Brain microvascular endothelial cell (primary cell): Measurements from ENCODE around the gene SLC9C1.

Experiments
- DNase-seq: peaks from one replicate; pipeline ENCODE4 v3.0.0-alpha.2; 2020
- H3K27ac ChIP-seq: fragments of 250-450 bp; sonication (Bioruptor Pico); 2 replicates; pipeline ENCODE4 v1.5.1; 2020; ENCODE audit warnings: mild to moderate bottlenecking, moderate library complexity
- H3K27me3 ChIP-seq: fragments of 250-450 bp; sonication (Bioruptor Pico); replicated peaks from 2 replicates; pipeline ENCODE4 v1.5.1; 2020; ENCODE audit warnings: mild to moderate bottlenecking
- H3K36me3 ChIP-seq: fragments of 250-450 bp; sonication (Bioruptor Pico); replicated peaks from 2 replicates; pipeline ENCODE4 v1.5.1; 2020; ENCODE audit warnings: mild to moderate bottlenecking
- H3K4me3 ChIP-seq: 2 replicates; pipeline ENCODE4 v1.5.1; 2011; ENCODE audit warnings: low read depth, mild to moderate bottlenecking, control low read depth, low read length, moderate library complexity
- in situ Hi-C: cut with HindIII; loops from 2 replicates; pipeline ENCODE4 v1.10.0; 2017; ENCODE audit warnings: low sequenced_read_pairs, low pct_ligation_motif_present
- TF ChIP-seq, protein P1 (sequence below): IDR thresholded peaks from 2 replicates; pipeline ENCODE4 v1.5.1; 2011; ENCODE audit warnings: low read depth, mild to moderate bottlenecking, moderate library complexity, low read length, control low read depth, inconsistent platforms; ENCODE audit errors: missing control alignments

The SLC9C1 gene

DNA sequence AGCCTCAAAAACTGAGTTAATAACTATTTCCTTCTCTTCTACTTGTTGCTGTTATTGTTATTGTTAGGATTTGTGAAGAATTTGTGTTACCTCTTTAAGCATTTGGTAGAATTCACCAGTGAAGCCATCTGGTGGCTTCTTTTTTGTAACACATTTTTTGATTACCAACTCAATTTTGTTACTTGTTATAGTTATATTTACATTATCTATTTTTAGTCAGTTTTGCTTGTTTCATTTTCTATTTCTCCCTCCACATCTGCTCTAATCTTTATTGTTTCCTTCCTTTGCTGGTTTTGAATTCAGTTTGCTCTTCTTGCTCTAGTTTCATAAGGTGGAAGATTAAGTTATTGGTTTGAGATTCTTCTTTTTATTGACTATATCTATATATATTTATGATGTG is 3.7 kb upstream of the SLC9C1 start:
- Histone ChIP-seq H3K27me3 (no peaks in the 10 kb centered on the region), H3K27ac (no peak overlapping the region), H3K36me3 (no peaks in the 10 kb centered on the region), H3K4me3 (no peak overlapping the region)
- in situ Hi-C loops: no loop called here
- no peak for DNase-seq
- TF ChIP-seq, protein P1, sequence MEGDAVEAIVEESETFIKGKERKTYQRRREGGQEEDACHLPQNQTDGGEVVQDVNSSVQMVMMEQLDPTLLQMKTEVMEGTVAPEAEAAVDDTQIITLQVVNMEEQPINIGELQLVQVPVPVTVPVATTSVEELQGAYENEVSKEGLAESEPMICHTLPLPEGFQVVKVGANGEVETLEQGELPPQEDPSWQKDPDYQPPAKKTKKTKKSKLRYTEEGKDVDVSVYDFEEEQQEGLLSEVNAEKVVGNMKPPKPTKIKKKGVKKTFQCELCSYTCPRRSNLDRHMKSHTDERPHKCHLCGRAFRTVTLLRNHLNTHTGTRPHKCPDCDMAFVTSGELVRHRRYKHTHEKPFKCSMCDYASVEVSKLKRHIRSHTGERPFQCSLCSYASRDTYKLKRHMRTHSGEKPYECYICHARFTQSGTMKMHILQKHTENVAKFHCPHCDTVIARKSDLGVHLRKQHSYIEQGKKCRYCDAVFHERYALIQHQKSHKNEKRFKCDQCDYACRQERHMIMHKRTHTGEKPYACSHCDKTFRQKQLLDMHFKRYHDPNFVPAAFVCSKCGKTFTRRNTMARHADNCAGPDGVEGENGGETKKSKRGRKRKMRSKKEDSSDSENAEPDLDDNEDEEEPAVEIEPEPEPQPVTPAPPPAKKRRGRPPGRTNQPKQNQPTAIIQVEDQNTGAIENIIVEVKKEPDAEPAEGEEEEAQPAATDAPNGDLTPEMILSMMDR: no peak

DNA sequence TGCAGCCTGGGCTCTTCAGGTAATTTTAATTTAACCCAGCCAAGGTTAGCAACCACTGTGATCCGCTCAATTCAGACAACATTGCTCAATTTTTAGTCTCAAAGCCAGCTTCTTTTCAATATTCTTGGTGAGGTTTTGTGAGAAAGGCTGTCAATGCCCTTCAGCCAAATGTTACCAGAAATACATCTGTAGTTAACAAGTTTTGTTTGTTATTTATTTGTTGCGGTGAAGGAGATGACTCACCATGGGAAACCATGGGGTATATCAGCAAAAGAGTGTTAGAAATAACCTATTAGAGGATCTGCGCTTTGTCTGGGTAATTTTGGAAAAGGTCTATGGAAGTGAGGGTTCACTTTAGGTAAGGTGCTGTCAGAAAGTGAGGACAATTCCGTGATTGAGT is 5.0 kb downstream of the SLC9C1 start:
- H3K4me3 ChIP-seq: no peak overlapping the region
- no peak overlapping the region for H3K27ac ChIP-seq
- no peak for DNase-seq
- in situ Hi-C loops: no loop called here
- no peaks in the 10 kb centered on the region for H3K27me3 ChIP-seq
- no peaks in the 10 kb centered on the region for H3K36me3 ChIP-seq
- TF ChIP-seq, protein P1: no peak

DNA sequence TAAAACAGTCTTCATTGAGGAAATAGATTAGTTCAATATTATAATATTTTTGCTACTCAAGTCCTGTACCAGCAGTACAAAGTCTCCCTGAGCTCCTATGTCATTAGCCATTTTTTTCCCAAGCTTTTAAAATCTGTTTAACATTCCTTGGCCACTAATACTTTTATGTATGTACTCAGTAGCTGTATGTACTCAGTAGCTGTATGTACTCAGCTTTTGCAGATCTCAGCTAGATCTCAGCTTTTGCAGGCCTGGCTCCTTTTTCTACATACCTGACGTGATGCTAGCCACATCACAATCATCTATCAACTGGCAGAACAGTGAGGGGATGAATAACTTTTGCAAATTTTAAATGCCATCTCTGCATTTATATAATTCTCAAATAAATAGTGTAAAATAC is 13.8 kb downstream of the SLC9C1 start:
- DNase-seq: no peak
- no peaks in the 10 kb centered on the region for H3K36me3 ChIP-seq
- no peaks in the 10 kb centered on the region for H3K27me3 ChIP-seq
- TF ChIP-seq, protein P1: no peak
- no peak overlapping the region for H3K27ac ChIP-seq
- in situ Hi-C loops: no loop called here
- no peak overlapping the region for H3K4me3 ChIP-seq

DNA sequence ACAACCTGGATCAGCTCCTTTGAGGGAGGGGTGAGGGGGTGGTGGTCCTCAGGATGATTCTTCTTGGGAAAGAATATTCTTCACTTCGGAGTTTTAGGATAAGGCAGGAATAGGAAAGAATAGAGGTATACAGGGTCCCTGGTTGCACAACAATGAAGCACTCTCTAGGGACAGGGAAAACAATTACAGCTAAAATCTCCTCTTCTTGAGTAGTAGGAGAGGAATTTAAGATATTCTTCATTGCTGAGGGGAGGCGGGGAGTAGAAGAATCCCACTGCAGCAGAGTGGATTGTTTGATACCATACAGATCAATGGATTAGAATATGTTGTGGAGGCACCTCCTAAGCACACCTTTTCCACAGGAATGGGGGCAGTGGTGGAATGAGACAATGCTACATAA is 20.5 kb downstream of the SLC9C1 start:
- DNase-seq: no peak
- no peaks in the 10 kb centered on the region for H3K36me3 ChIP-seq
- TF ChIP-seq, protein P1: no peak
- no peaks in the 10 kb centered on the region for H3K27me3 ChIP-seq
- no peak overlapping the region for H3K4me3 ChIP-seq
- in situ Hi-C loops: no loop called here
- no peak overlapping the region for H3K27ac ChIP-seq

DNA sequence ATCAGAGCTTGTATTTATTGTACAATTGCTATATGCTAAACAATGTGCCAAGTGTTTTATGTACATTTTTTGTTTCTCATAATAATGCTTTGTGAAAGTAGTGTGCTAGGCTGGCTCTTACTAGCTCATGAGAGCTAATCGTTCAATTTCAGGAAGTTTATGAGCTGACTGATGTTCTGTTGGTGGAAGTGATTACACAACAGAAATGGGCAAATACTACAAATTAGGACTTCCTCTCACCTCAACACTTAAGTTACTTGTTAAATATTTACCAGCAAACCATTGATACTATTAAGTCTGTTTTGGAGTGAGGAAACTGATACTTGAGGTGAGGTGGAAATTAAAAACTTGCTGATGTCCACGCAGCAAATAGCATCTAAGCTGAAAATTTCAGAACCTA is 32.3 kb downstream of the SLC9C1 start:
- DNase-seq: no peak
- Histone ChIP-seq H3K27me3 (no peaks in the 10 kb centered on the region), H3K27ac (no peak overlapping the region), H3K4me3 (no peak overlapping the region), H3K36me3 (no peaks in the 10 kb centered on the region)
- in situ Hi-C loops: no loop called here
- TF ChIP-seq, protein P1: no peak

DNA sequence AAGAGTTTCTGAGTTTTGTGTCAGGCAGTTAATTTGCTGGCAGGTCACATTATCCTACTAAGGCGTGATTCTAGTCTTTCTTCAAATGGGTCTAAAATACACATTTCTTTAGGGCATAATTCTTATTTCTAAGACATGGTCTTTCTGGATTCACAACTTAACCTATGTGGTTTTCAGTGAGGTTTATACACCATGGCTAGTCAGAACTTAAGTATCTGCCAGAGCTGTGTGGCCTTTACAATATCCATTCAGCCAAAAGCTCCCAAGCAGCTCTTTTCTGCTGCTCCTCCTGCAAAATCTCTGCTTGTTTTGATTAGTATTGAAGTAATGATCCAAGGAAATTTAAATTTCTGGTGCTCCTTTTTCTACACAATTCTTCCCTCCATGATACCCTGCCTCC is 33.5 kb downstream of the SLC9C1 start:
- TF ChIP-seq, protein P1: no peak
- in situ Hi-C loops: no loop called here
- no peak overlapping the region for H3K4me3 ChIP-seq
- no peaks in the 10 kb centered on the region for H3K27me3 ChIP-seq
- H3K36me3 ChIP-seq: no peaks in the 10 kb centered on the region
- H3K27ac ChIP-seq: no peak overlapping the region
- DNase-seq: no peak
